ENCODE data around the gene YTHDF2. TPM values are rescaled to one million over a fixed set of nuclear protein-coding genes. Genes with fewer than 3 reads are reported as not detected.
"Not testable (repeated sequence)": the region's sequence is repeated elsewhere in the genome, so short reads cannot be mapped to it uniquely, and the experiment has no call there.

YTHDF2 gene
- total RNA-seq = 10 to 100 TPM; 51.5 to 86.5 TPM

- TF ChIP-seq POLR2AphosphoS5 (IDR thresholded peaks at IDR 0.05) = peak; percentile 88
- TF ChIP-seq POLR2A (IDR thresholded peaks at IDR 0.05) = peak; percentile 67
- TF ChIP-seq CTCF (IDR thresholded peaks at IDR 0.05) = peak; percentile 93 to 95 (median 94)
- H3K36me3 ChIP-seq = peaks cover 0 to 14% of the 10 kb centered on the region in 2 donors
- no peaks in the 10 kb centered on the region for H3K9me3 ChIP-seq
- DNase-seq (ENCODE audit: low spot score) = peak; percentile 93
- under 1% methylated on average over 55 of the region's 92 CpGs for WGBS
- peak within 1 kb of the TSS; percentile 82 to 89 for H3K27ac ChIP-seq
- intact Hi-C loops (cut with DNase I) = loop anchor here (2.0 kb wide), 2 partner anchors 68 to 94 kb away; partner anchors contain the start of genes GMEB1 and TAF12
- H3K4me3 ChIP-seq = peak within 1 kb of the TSS; percentile 52 to 74
- H3K27me3 ChIP-seq (replicated peaks; ENCODE audit: insufficient read depth) = no peaks in the 10 kb centered on the region
- peaks cover 5% of the 10 kb centered on the region for H3K4me1 ChIP-seq (replicated peaks)
These were observed at the start of gene YTHDF2 for GRCh38 chr1:28736450-28737306. Gene YTHDF2 (plus strand): TSS chr1:28736940. CDS start chr1:28737121, 181 bp downstream.

- H3K4me3 ChIP-seq; H3K27ac ChIP-seq; H3K36me3 ChIP-seq; H3K9me3 ChIP-seq; DNase-seq (ENCODE audit: low spot score); intact Hi-C loops (cut with DNase I); H3K4me1 ChIP-seq (replicated peaks); H3K27me3 ChIP-seq (replicated peaks; ENCODE audit: insufficient read depth): not testable (repeated sequence)
- WGBS = 91% methylated on average over 1 of the region's 1 CpG
These were observed 45.1 kb upstream of the YTHDF2 start for GRCh38 chr1:28691627-28692026.

- Histone ChIP-seq H3K27ac (no peak overlapping the region), H3K36me3 (no peaks in the 10 kb centered on the region), H3K27me3 (replicated peaks; ENCODE audit: insufficient read depth) (no peaks in the 10 kb centered on the region), H3K4me1 (replicated peaks) (no peaks in the 10 kb centered on the region), H3K4me3 (no peak overlapping the region), H3K9me3 (no peaks in the 10 kb centered on the region)
- WGBS = 89% methylated on average over 3 of the region's 3 CpGs
- TF ChIP-seq POLR2AphosphoS5 (IDR thresholded peaks at IDR 0.05) (no peak), POLR2A (IDR thresholded peaks at IDR 0.05) (no peak), CTCF (IDR thresholded peaks at IDR 0.05) (no peak)
- no peak for DNase-seq (ENCODE audit: low spot score)
- intact Hi-C loops (cut with DNase I) = no loop called here
These were observed 33.1 kb upstream of the YTHDF2 start for GRCh38 chr1:28703629-28704028.

- Histone ChIP-seq H3K36me3 (peaks cover 0 to 5% of the 10 kb centered on the region in 2 donors), H3K27ac (no peak overlapping the region), H3K4me3 (no peak overlapping the region), H3K27me3 (replicated peaks; ENCODE audit: insufficient read depth) (no peaks in the 10 kb centered on the region), H3K9me3 (no peaks in the 10 kb centered on the region), H3K4me1 (replicated peaks) (no peaks in the 10 kb centered on the region)
- no peak for DNase-seq (ENCODE audit: low spot score)
- 85% methylated on average over 2 of the region's 2 CpGs for WGBS
- intact Hi-C loops (cut with DNase I) = no loop called here
- no peak for TF ChIP-seq CTCF (IDR thresholded peaks at IDR 0.05)
- TF ChIP-seq POLR2A (IDR thresholded peaks at IDR 0.05) = no peak
- no peak for TF ChIP-seq POLR2AphosphoS5 (IDR thresholded peaks at IDR 0.05)
These were observed 20.4 kb upstream of the YTHDF2 start for GRCh38 chr1:28716336-28716735.

- no peak for DNase-seq (ENCODE audit: low spot score)
- no peak overlapping the region for H3K27ac ChIP-seq
- H3K36me3 ChIP-seq = peaks cover 0 to 5% of the 10 kb centered on the region in 2 donors
- no peaks in the 10 kb centered on the region for H3K9me3 ChIP-seq
- no peaks in the 10 kb centered on the region for H3K27me3 ChIP-seq (replicated peaks; ENCODE audit: insufficient read depth)
- no peak overlapping the region for H3K4me3 ChIP-seq
- no peak for TF ChIP-seq CTCF (IDR thresholded peaks at IDR 0.05)
- intact Hi-C loops (cut with DNase I) = no loop called here
- H3K4me1 ChIP-seq (replicated peaks) = no peaks in the 10 kb centered on the region
- 95% methylated on average over 1 of the region's 1 CpG for WGBS
These were observed 18.6 kb upstream of the YTHDF2 start for GRCh38 chr1:28718166-28718565.

Data from prostate gland (tissue), 2 donors.